PFSK-1 (cell line): Measurements from ENCODE around the gene TNNC2.

Experiments
- FOXP2 ChIP-seq: optimal IDR thresholded peaks from 2 replicates; pipeline ENCODE3; 2011; ENCODE audit warnings: borderline replicate concordance, control low read depth, inconsistent platforms; ENCODE audit not compliant: insufficient read depth; ENCODE audit errors: extremely low read length, extremely low read depth
- POLR2AphosphoS5 ChIP-seq: IDR thresholded peaks from 2 replicates; pipeline ENCODE4 v1.6.1; 2012; ENCODE audit warnings: low read depth, mild to moderate bottlenecking, control low read depth, low read length, moderate library complexity
- REST ChIP-seq, 2 experiments: IDR thresholded peaks; 2 replicates each; pipeline versions ENCODE4 v1.6.1 to v1.8.0; 2011 to 2012; ENCODE audit warnings: low read depth in 2 of 2, low read length in 2 of 2, control low read depth in 1 of 2, inconsistent platforms in 1 of 2, mild to moderate bottlenecking in 1 of 2, moderate library complexity in 1 of 2; ENCODE audit not compliant: insufficient read depth in 1 of 2
- SIN3A ChIP-seq: IDR thresholded peaks from 2 replicates; pipeline ENCODE4 v1.6.1; 2012; ENCODE audit warnings: mild to moderate bottlenecking, low read length, moderate library complexity, borderline replicate concordance; ENCODE audit not compliant: insufficient read depth
- TAF1 ChIP-seq: IDR thresholded peaks from 2 replicates; pipeline ENCODE4 v1.6.1; 2012; ENCODE audit warnings: low read length, control low read depth, borderline replicate concordance; ENCODE audit not compliant: insufficient read depth

- TF ChIP-seq POLR2AphosphoS5 = no peak
- no peak for TF ChIP-seq REST (IDR thresholded peaks at IDR 0.05; ENCODE audit: insufficient read depth in 1 of 2, low read depth in 2 of 2, low read length in 2 of 2)
- TF ChIP-seq TAF1 = no peak
- no peak for TF ChIP-seq SIN3A
- no peak for TF ChIP-seq FOXP2
These were observed 8.9 kb downstream of the TNNC2 start for GRCh38 chr20:45818239-45818638.
